Endodermal cell (in vitro differentiated cells): Measurements from ENCODE around the gene HPCAL1. TPM values are rescaled to one million over a fixed set of nuclear protein-coding genes. Genes with fewer than 3 reads are reported as not detected.

Source experiments
- DNase-seq: peaks from one replicate; pipeline ENCODE4 v3.0.0-alpha.2; 2017
- H3K27ac ChIP-seq: 2 replicates; pipeline ENCODE4 v1.5.1; 2013; ENCODE audit warnings: mild to moderate bottlenecking, low read depth, low read length, moderate library complexity
- H3K27me3 ChIP-seq: 2 replicates; pipeline ENCODE4 v1.6.1; 2013; ENCODE audit warnings: mild to moderate bottlenecking, low read length, moderate library complexity; ENCODE audit not compliant: insufficient read depth, control insufficient read depth, poor library complexity, severe bottlenecking
- H3K36me3 ChIP-seq: 2 replicates; pipeline ENCODE4 v1.7.0; 2013; ENCODE audit warnings: mild to moderate bottlenecking, low read length, moderate library complexity; ENCODE audit not compliant: control insufficient read depth, insufficient read depth
- H3K4me1 ChIP-seq: one replicate; pipeline ENCODE4 v1.7.0; 2013; ENCODE audit warnings: low read length; ENCODE audit not compliant: control insufficient read depth, insufficient read depth
- H3K4me3 ChIP-seq: 2 replicates; pipeline ENCODE4 v1.5.1; 2013; ENCODE audit warnings: mild to moderate bottlenecking, low read length, moderate library complexity
- H3K9ac ChIP-seq: 2 replicates; pipeline ENCODE4 v1.6.1; 2013; ENCODE audit warnings: mild to moderate bottlenecking, low read length, moderate library complexity; ENCODE audit not compliant: poor library complexity, severe bottlenecking; ENCODE audit errors: extremely low read depth
- H3K9me3 ChIP-seq: 2 replicates; pipeline ENCODE4 v1.6.1; 2013; ENCODE audit warnings: mild to moderate bottlenecking, low read length, moderate library complexity; ENCODE audit not compliant: control insufficient read depth
- H3K27ac Mint-ChIP-seq: 2 replicates; pipeline ENCODE4 v1.8.0; 2020; ENCODE audit warnings: mixed read lengths
- H3K27me3 Mint-ChIP-seq: 2 replicates; pipeline ENCODE4 v1.8.0; 2021; ENCODE audit warnings: mild to moderate bottlenecking, mixed read lengths; ENCODE audit not compliant: insufficient read depth
- H3K36me3 Mint-ChIP-seq: 2 replicates; pipeline ENCODE4 v1.8.0; 2020; ENCODE audit warnings: low read depth, mixed read lengths
- H3K4me1 Mint-ChIP-seq: 2 replicates; pipeline ENCODE4 v1.8.0; 2020; ENCODE audit warnings: mixed read lengths
- H3K4me3 Mint-ChIP-seq: 2 replicates; pipeline ENCODE4 v1.8.0; 2020; ENCODE audit warnings: mild to moderate bottlenecking, moderate library complexity, mixed read lengths
- H3K9me3 Mint-ChIP-seq: 2 replicates; pipeline ENCODE4 v1.8.0; 2020; ENCODE audit warnings: mild to moderate bottlenecking, mixed read lengths
- WGBS, 2 experiments: methylation state at CpG; one replicate each; pipeline versions ENCODE4 v1.1.5 to v1.1.7; 2013; ENCODE audit warnings: missing lambda C conversion rate in 2 of 2, mixed read lengths in 1 of 2; ENCODE audit not compliant: insufficient coverage in 1 of 2, insufficient read length in 1 of 2; 5-methylcytosine and 5-hydroxymethylcytosine counted together
- total RNA-seq, 2 donors: library from RNA; stranded (reverse); fragmentation: NEBNext Ultra II Directional in 1 of 2; extraction: Animal tissue kit (Norgen Biotek cat#: 25700) in 1 of 2; gene quantifications; 2 replicates in 1 of 2; 3 replicates in 1 of 2; pipeline ENCODE4 v1.2.1, GENCODE V29; 2021
- TF ChIP-seq, protein P1 (sequence below): fragments of 200-600 bp; sonication (generic); conservative IDR thresholded peaks from 2 replicates; pipeline ENCODE4 v1.5.0; 2021; ENCODE audit warnings: antibody characterized with exemption, mild to moderate bottlenecking

Gene HPCAL1
- total RNA-seq, 2 donors from 2014 or later = 6.8 to 8.1 TPM

DNA sequence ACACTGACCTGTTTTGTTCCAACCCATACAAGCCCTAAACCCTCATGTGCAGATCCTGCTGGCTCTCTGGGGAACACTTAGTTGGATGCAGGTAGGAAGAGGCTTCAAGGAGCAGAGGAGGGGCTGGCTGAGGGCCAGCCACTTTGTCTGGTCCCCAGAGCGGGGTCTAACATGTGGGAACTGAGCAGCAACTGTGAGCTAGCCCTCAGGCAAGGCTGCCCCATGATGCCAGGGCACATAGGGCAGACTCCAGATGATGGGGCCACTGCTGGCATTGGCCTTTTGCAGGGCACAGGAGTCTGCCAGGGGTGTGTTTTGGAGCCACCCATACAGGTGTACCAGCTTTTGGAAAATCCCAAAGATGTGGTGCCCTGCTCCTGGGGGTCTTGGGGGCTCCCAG lies 67.7 kb downstream of the HPCAL1 start:
- H3K36me3 ChIP-seq = no peaks in the 10 kb centered on the region
- no peaks in the 10 kb centered on the region for H3K27me3 ChIP-seq
- no peaks in the 10 kb centered on the region for H3K27me3 Mint-ChIP-seq
- H3K9ac ChIP-seq = no peak overlapping the region
- H3K9me3 Mint-ChIP-seq = no peaks in the 10 kb centered on the region
- no peak for DNase-seq
- H3K4me1 ChIP-seq = no peaks in the 10 kb centered on the region
- TF ChIP-seq, protein P1, sequence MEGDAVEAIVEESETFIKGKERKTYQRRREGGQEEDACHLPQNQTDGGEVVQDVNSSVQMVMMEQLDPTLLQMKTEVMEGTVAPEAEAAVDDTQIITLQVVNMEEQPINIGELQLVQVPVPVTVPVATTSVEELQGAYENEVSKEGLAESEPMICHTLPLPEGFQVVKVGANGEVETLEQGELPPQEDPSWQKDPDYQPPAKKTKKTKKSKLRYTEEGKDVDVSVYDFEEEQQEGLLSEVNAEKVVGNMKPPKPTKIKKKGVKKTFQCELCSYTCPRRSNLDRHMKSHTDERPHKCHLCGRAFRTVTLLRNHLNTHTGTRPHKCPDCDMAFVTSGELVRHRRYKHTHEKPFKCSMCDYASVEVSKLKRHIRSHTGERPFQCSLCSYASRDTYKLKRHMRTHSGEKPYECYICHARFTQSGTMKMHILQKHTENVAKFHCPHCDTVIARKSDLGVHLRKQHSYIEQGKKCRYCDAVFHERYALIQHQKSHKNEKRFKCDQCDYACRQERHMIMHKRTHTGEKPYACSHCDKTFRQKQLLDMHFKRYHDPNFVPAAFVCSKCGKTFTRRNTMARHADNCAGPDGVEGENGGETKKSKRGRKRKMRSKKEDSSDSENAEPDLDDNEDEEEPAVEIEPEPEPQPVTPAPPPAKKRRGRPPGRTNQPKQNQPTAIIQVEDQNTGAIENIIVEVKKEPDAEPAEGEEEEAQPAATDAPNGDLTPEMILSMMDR = no peak
- 89 to 92% methylated on average over 1 of the region's 1 CpG for WGBS, 2 experiments
- peak overlapping the region; percentile 7 for H3K27ac Mint-ChIP-seq
- H3K27ac ChIP-seq = no peak overlapping the region
- H3K4me3 Mint-ChIP-seq = no peak overlapping the region
- no peaks in the 10 kb centered on the region for H3K9me3 ChIP-seq
- no peaks in the 10 kb centered on the region for H3K36me3 Mint-ChIP-seq
- no peak overlapping the region for H3K4me3 ChIP-seq
- H3K4me1 Mint-ChIP-seq = peaks cover 7% of the 10 kb centered on the region

DNA sequence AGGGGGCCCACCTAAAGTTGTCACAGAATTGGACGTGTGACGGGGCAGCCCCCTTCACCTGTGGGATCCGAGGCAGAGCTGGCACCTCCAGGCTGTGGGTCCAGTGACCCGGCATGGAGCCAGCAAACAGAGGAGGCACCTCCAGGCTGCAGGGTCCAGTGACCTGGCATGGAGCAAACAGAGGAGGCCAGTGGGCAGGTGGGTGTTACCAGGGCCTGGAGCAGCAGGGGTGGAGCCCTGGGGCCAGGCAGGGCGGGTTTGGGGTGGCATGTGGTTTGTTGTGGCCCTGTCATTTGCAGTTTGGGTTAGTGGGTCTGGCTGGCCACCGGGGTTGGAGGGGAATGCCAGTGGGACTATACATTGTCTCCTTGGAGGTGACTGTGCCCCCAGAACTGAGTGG lies 68.2 kb downstream of the HPCAL1 start:
- Mint-ChIP-seq H3K9me3 (no peaks in the 10 kb centered on the region), H3K36me3 (no peaks in the 10 kb centered on the region), H3K27ac (no peak overlapping the region), H3K4me1 (peaks cover 10% of the 10 kb centered on the region), H3K4me3 (no peak overlapping the region), H3K27me3 (no peaks in the 10 kb centered on the region)
- Histone ChIP-seq H3K4me1 (no peaks in the 10 kb centered on the region), H3K27ac (no peak overlapping the region), H3K27me3 (no peaks in the 10 kb centered on the region), H3K4me3 (no peak overlapping the region), H3K9ac (no peak overlapping the region), H3K9me3 (no peaks in the 10 kb centered on the region), H3K36me3 (no peaks in the 10 kb centered on the region)
- no peak for DNase-seq
- 95 to 97% methylated on average over 5 to 6 of the region's 6 CpGs for WGBS, 2 experiments
- TF ChIP-seq, protein P1 = no peak

DNA sequence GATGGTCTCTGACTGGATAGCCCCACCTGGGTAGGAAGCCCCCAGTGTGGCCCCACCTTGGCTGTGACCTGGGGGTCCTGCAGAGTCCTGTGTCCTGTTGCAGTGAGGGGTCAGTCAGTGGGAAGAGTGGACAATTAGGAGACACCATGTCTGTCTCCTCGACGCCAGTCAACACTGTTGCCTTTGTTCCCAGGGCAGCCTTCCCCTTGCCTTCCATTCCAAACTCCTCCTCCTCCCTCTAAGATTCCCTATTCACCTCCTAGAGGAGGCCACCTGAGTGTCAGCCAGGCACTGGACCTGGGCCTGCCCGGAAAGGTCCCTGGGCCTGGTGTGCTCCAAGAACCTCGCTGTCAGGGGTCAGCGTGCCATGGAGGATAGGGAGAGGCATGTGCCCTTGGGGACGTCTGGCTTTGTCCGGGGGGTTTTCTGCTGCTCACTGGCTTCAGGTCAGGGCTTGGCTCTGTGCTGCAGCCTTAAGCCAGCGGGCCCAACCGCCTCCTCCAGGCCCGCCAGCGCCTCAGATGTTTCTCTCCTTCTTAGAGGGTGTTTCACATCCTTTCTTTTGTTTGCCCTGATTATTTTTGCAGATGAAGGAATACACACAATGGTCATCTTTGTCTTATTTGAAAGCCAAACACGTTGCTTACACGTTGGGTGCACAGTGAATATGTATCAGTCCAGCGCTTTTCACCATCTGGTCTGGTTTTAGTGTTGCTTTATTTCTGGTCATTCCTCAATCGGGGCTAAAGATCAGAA lies 68.9 kb downstream of the HPCAL1 start:
- TF ChIP-seq, protein P1 = no peak
- Mint-ChIP-seq H3K4me3 (no peak overlapping the region), H3K27ac (peak overlapping the region; percentile 80), H3K4me1 (peaks cover 10% of the 10 kb centered on the region), H3K36me3 (no peaks in the 10 kb centered on the region), H3K9me3 (no peaks in the 10 kb centered on the region), H3K27me3 (no peaks in the 10 kb centered on the region)
- H3K27me3 ChIP-seq = no peaks in the 10 kb centered on the region
- no peak overlapping the region for H3K4me3 ChIP-seq
- H3K9ac ChIP-seq = no peak overlapping the region
- peak; percentile 45 for DNase-seq
- no peaks in the 10 kb centered on the region for H3K36me3 ChIP-seq
- H3K9me3 ChIP-seq = no peaks in the 10 kb centered on the region
- 91 to 97% methylated on average over 9 to 15 of the region's 15 CpGs for WGBS, 2 experiments
- H3K27ac ChIP-seq = peak overlapping the region; percentile 53
- no peaks in the 10 kb centered on the region for H3K4me1 ChIP-seq
